Right forelimb (tissue), 1 donor: ENCODE data around the gene FXR1.
"Not testable (repeated sequence)": the region's sequence is repeated elsewhere in the genome, so short reads cannot be mapped to it uniquely, and the experiment has no call there.

ENCODE experiments used
- DNase-seq: peaks from one replicate; pipeline ENCODE4 v3.0.0-alpha.2; 2018

Gene FXR1

GRCh38 chr3:180912304-180913296, at the start of gene FXR1:
FXR1 (plus strand) TSS chr3:180912670; CDS start chr3:180912686, 16 bp downstream.
- peak; percentile 95 for DNase-seq

DNA sequence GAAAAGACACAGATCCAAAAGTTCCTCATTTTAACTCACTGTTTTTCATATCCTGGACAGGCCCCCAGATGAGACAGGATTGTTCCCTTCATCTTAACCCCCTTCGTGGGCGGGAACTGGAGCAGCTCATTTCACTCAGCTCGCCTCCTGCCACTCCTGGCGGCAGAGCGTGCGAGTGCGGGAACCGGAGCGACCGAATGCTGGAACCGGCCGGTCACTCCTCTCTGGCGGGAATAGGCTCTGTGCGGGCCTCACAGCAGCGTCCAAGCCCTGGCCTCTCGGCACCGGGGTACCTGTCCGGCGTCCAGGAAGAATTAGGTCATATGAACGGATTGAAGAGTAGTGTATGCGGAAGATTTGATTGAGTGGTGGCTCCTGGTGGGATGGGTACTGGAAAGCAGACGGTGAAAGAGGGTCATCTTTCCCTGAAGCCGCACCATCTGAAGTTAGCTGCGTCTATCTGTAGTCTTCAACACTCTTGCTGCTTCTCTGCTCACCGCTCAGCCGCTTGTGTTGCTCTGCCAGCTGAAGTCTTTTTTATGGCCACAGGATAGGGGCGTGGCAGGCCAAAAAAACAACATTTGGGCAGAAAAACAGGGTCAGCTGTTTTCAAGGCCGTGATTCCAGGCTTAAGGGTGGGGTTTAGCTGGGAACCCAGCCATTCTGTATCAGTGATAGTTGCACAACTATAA, 42.3 kb upstream of the FXR1 start:
- peak; percentile 54 for DNase-seq

- no peak for DNase-seq
Measured at GRCh38 chr3:180871901-180872300, 40.6 kb upstream of the FXR1 start.

DNA sequence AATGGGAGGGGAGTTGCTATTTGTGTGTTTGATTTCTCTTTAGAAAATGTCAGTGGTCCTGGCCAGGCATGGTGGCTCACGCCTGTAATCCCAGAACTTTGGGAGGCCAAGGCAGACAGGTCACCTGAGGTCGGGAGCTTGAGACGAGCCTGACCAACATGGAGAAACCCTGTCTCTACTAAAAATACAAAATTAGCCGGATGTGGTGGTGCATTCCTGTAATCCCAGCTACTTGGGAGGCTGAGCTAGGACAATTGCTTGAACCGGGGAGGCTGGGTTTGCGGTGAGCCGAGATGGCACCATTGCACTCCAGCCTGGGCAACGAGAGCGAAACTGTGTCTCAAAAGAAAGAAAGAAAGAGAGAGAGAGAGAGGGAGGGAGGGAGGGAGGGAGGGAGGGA, 40.0 kb upstream of the FXR1 start:
- not testable (repeated sequence) for DNase-seq

DNA sequence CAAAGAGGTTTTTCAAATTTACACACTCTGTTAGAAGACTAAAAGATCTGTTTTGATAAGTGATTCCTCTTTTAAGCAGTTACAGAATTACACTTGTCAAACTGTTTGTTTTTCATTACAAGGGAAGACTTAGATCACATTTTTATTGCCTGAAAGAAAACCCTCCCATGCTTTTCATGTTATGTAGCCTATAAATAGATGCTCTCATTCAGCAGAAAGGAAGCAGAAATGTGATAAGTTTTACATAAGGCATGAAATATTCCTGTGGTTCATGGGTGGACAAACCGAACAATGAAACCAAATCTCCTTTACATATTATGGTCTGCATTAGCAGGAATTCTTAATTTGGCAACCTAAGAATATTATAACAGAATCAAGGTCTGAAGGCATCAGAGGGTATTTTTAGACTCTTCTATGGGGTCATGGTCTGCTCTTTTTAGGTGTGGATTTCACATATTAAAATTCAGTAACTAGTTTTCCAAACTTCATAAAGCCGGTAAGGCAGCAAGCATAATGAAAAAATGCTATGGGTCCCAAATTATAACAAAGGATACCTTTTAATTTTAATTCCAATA, 37.3 kb upstream of the FXR1 start:
- DNase-seq: no peak

DNA sequence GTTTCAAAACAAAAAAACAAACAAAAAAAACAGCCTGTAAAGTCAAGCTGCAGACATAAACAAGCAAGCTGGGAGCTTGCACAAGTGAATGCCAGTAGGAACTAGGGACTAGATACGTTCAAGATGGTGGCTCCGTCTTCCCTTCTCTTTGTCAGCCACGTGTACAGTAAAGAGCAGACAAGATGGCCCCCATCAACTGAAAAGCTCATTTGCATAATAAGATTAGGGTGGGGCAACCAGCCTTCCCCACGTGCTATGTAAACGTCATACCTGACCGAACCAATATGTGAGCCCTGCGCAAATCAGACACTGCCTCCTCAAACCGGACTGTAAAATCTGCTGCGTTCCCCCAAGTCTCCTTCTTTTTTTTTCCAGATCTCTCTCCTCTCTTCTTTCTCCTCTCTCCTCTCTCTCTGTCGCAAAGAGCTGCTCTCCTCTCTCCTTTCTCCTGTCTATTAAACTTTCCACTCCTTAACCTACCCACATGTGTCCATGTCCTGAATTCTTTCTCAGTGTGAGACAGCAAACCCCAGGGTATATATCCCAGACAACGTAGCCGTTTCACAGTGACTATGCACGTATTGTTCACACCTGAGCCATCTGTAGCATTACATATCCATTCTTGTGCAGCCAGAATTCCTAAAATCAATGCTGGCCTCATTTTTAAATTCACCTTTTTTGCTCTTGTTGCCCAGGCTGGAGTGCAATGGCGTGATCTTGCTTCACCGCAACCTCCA, 31.2 kb upstream of the FXR1 start:
- no peak for DNase-seq

- DNase-seq: no peak
Measured at GRCh38 chr3:180882115-180882514, 30.4 kb upstream of the FXR1 start.

DNA sequence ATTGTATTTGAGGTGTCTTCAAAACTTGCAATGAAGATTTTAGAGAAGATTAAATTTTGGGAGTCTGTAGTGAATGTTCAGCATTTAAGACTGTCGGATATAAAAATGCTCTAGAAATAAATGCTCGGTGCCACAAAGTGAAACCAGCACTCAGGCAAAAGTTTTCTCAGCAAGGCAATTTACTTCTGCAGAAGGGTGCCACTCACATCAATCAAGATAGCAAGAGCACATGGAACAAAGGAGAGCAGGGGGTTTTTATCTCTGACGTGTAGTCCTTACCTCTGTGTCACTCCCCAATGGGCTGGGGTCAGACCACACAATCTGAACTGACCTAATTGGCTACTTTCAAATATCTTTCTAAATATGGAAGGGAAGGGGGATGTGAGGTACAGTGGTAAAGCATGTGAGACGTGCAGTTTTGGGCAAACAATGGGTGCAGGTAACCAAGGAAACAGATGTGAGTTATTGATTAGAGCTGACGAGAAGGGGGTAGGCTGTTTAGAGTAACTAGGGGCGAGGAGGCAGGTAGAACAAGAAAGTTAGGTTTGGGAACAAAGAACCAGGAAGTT, 23.4 kb upstream of the FXR1 start:
- no peak for DNase-seq

GRCh38 chr3:180898572-180898971, 13.9 kb upstream of the FXR1 start:
- no peak for DNase-seq

GRCh38 chr3:180909369-180910127, 2.9 kb upstream of the FXR1 start:
- DNase-seq: no peak

- no peak for DNase-seq
Measured at GRCh38 chr3:180910823-180911222, 1.6 kb upstream of the FXR1 start.

DNA sequence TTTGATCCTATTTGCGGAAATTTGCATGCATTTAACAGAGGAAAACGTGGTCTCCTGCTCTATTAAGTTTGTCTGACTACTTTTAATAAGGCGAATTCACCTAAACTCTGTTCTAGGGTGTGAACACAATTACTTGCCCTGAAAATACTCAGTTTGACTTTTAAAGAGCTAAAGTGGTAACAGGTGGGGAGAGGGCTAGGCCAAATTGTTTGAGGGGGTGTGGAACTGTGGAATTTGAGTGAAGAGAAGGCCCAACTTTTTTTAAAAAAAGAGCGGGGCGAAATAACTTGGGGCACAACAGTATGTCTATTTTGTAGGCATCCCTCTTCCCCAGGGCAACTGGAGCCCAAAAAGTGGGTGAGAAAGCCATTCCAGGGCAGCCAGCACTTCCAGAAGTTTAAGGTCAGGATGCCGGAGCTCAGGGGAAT, 580 bp upstream of the FXR1 start:
- DNase-seq: no peak

DNA sequence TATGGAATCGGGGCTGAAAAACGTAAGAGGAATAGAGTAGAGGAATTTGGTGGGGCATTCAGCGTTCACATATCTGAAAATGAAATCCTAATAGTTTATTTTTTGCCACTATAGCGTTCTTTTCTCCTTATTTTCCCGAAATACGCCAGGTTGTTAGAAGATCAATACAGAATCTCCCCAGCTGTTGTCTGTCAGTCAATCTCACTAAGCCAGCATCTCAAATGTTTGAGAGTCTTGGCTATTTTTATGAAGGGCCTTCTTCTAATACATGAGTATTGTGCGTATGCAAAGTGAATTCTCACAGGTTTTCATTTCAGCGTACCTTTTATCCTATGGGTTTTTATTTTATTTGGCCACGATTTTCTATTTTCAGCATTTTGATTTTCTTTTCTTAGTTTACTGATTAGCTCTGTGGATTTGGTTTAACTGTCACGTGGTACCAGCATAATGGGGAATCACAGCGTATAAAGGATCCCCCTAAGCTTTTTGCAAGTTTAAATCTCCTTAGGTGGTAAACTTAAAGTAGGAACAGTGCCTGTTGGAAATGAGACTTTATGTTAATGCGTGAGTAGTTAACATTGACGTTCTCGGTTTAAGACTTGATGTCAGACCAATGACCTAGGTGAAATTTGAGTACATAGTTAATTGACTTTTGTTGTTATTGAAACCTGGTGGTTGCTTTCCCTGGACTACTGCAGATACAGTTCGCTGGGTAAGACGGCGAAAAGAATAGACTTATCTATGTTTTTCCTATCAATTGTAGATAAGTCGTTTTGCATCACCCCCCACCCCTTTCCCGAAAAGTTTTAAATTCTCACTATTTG, 1.3 kb downstream of the FXR1 start:
- DNase-seq: no peak

- DNase-seq: no peak
Measured at GRCh38 chr3:180918542-180918941, 6.1 kb downstream of the FXR1 start.

GRCh38 chr3:180922242-180922641, 9.8 kb downstream of the FXR1 start:
- no peak for DNase-seq

DNA sequence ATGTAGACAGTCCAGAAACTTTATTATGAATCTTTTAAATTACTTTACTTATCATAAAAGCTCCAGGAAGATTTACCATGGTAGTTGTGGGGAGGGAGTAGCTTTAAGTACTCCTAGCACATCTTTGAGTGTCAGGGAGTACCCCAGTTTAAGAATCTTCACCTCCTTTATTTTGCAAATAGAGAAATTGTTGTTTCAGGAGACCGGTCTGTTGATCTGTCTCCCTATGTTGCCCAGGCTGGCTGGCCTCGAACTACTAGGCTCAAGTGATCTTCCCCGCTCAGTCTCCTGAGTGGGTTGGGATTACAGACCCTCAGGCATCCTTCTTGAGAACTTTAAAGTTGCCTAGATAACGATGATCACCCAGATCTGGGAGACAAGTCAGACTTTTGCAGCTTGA, 11.1 kb downstream of the FXR1 start:
- no peak for DNase-seq

GRCh38 chr3:180926526-180926925, 14.1 kb downstream of the FXR1 start:
- DNase-seq: no peak

DNA sequence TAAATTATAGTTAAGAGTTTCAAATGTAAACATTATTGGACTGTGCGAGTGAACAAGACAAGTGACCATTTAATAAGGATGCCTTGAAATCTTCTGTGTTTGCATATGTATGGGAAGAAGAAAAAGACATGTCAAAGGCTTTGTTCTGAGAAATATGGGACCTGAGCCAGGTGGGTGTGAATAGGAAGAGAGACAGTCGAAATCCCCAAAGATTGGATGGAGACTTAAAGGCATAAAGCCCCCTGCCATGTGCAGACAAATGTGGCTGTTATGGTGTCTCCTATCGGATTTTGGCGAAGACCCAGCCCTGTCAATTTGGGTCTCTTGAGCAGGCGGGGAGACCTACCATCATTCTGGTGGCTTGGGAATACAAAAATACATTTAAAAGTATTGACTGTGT, 16.9 kb downstream of the FXR1 start:
- DNase-seq: no peak

DNA sequence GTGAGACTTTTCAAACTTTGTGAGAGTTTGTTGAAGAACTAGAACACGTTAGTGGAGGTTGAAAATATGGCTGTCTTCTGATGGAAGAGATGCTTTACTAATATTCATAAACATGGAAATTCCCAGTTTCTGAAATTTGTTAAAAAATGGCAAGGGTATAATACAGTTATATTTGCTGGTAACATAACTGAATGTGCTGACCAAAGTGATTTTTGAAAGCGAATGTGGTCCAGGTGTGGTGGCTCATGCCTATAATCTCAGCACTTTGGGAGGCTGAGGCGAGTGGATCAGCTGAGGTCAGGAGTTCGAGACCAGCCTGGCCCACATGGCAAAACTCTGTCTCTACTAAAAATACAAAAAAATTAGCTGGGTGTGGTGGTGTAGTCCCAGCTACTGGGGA, 18.1 kb downstream of the FXR1 start:
- DNase-seq: no peak

GRCh38 chr3:180932819-180933218, 20.3 kb downstream of the FXR1 start:
- no peak for DNase-seq

DNA sequence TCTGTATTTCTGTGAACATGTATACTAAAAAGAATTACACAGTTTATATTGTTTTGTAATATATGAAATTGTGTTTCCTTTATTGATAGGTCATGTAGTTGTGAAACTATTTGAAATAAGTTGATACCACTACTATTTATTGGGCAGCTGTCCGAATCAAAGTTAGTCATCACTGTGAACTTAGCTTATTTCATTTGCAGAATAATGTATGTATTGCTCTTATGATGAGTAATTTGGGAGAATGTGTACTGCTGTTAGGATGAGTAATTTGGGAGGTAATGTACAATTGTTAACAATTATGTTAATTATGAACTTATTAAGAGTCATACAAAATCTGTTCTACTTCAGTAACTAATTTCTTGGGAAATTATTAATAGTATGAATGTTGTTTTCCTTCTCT, 22.2 kb downstream of the FXR1 start:
- DNase-seq: no peak
